ENCODE results near the gene HMGCR. TPM values are rescaled to one million over a fixed set of nuclear protein-coding genes. Genes with fewer than 3 reads are reported as not detected.
"Not testable (repeated sequence)": the region's sequence is repeated elsewhere in the genome, so short reads cannot be mapped to it uniquely, and the experiment has no call there.

The HMGCR gene
- total RNA-seq = 100 to 1,000 TPM in 3 of 9 donors, 10 to 100 TPM in 6; 34.4 to 793 (median 69.7) TPM
- 100 to 1,000 TPM in 1 of 3 donors, 10 to 100 TPM in 1, 1 to 10 TPM in 1; 7.0 to 234 (median 25.5) TPM for polyA plus RNA-seq
- long read RNA-seq, donor 1, full-length matches to known transcripts = 239 of 571 reads
- long read RNA-seq, donor 1, partial matches to known transcripts = 319 of 571 reads
- long read RNA-seq, donor 1, other reads (novel, unspliced or antisense) = 13 of 571 reads
- long read RNA-seq, donor 2, full-length matches to known transcripts = 306 of 1,132 reads
- long read RNA-seq, donor 2, partial matches to known transcripts = 820 of 1,132 reads
- long read RNA-seq, donor 2, other reads (novel, unspliced or antisense) = 6 of 1,132 reads
- long read RNA-seq, donor 3, full-length matches to known transcripts = 168 of 608 reads
- long read RNA-seq, donor 3, partial matches to known transcripts = 422 of 608 reads
- long read RNA-seq, donor 3, other reads (novel, unspliced or antisense) = 18 of 608 reads
- long read RNA-seq, donor 4, full-length matches to known transcripts = 16 of 23 reads
- long read RNA-seq, donor 4, partial matches to known transcripts = 3 of 23 reads
- long read RNA-seq, donor 4, other reads (novel, unspliced or antisense) = 4 of 23 reads
- long read RNA-seq, donor 5, full-length matches to known transcripts = 110 of 126 reads
- long read RNA-seq, donor 5, partial matches to known transcripts = 6 of 126 reads
- long read RNA-seq, donor 5, other reads (novel, unspliced or antisense) = 10 of 126 reads
- long read RNA-seq, donor 6, full-length matches to known transcripts = 2 of 7 reads
- long read RNA-seq, donor 6, partial matches to known transcripts = 5 of 7 reads
- long read RNA-seq, donor 6, other reads (novel, unspliced or antisense) = 0 of 7 reads
- long read RNA-seq, donor 7, full-length matches to known transcripts = 97 of 532 reads
- long read RNA-seq, donor 7, partial matches to known transcripts = 435 of 532 reads
- long read RNA-seq, donor 7, other reads (novel, unspliced or antisense) = 0 of 532 reads
- long read RNA-seq, donor 8, full-length matches to known transcripts = 304 of 1,200 reads
- long read RNA-seq, donor 8, partial matches to known transcripts = 878 of 1,200 reads
- long read RNA-seq, donor 8, other reads (novel, unspliced or antisense) = 18 of 1,200 reads
- long read RNA-seq, donor 9, full-length matches to known transcripts = 192 of 449 reads
- long read RNA-seq, donor 9, partial matches to known transcripts = 257 of 449 reads
- long read RNA-seq, donor 9, other reads (novel, unspliced or antisense) = 0 of 449 reads
- long read RNA-seq, donor 10, full-length matches to known transcripts = 101 of 372 reads
- long read RNA-seq, donor 10, partial matches to known transcripts = 271 of 372 reads
- long read RNA-seq, donor 10, other reads (novel, unspliced or antisense) = 0 of 372 reads

- WGBS, 4 donors = 0% methylated on average over 26 to 56 of the region's 56 CpGs
- H3K4me3 ChIP-seq = peak within 1 kb of the TSS; percentile 38 to 98 (median 84)
- peak; percentile 77 to 94 for TF ChIP-seq POLR2A (IDR thresholded peaks at IDR 0.05)
- peak in 4 of 6 experiments; percentile 1 to 60 (median 31) for TF ChIP-seq CTCF (IDR thresholded peaks at IDR 0.05)
- no peaks in the 10 kb centered on the region for H3K36me3 ChIP-seq (replicated peaks in 1 of 2)
- DNase-seq = peak; percentile 98 to 100 (median 100)
- no peaks in the 10 kb centered on the region for H3K27me3 ChIP-seq
- peaks cover 0 to 42% of the 10 kb centered on the region in 2 donors for H3K4me1 ChIP-seq (replicated peaks in 1 of 2)
- intact Hi-C loops (cut with DNase I) = no loop called here
- no peaks in the 10 kb centered on the region for H3K9me3 ChIP-seq (replicated peaks in 1 of 3)
- peak within 1 kb of the TSS; percentile 70 to 97 (median 94) for H3K27ac ChIP-seq
These were observed at the start of gene HMGCR for GRCh38 chr5:75336615-75337336. Gene HMGCR, plus strand, starts transcription at chr5:75337220. Its CDS starts 5,386 bp downstream, at chr5:75342606.

GRCh38 chr5:75291844-75292243 lies 45.2 kb upstream of the HMGCR start:
- H3K9me3 ChIP-seq (replicated peaks in 1 of 3); H3K27ac ChIP-seq; H3K4me1 ChIP-seq (replicated peaks in 1 of 2); intact Hi-C loops (cut with DNase I); DNase-seq; H3K4me3 ChIP-seq; H3K36me3 ChIP-seq (replicated peaks in 1 of 2); H3K27me3 ChIP-seq: not testable (repeated sequence)
- WGBS, 4 donors = 82 to 94% (median 85%) methylated on average over 3 of the region's 3 CpGs

GRCh38 chr5:75300084-75300483 lies 36.9 kb upstream of the HMGCR start:
- intact Hi-C loops (cut with DNase I) = no loop called here
- no peaks in the 10 kb centered on the region for H3K27me3 ChIP-seq
- no peak for TF ChIP-seq POLR2A (IDR thresholded peaks at IDR 0.05)
- TF ChIP-seq CTCF (IDR thresholded peaks at IDR 0.05) = no peak
- H3K36me3 ChIP-seq (replicated peaks in 1 of 2) = no peaks in the 10 kb centered on the region
- DNase-seq = no peak
- H3K27ac ChIP-seq = no peak overlapping the region
- no peaks in the 10 kb centered on the region for H3K9me3 ChIP-seq (replicated peaks in 1 of 3)
- H3K4me1 ChIP-seq (replicated peaks in 1 of 2) = no peaks in the 10 kb centered on the region
- H3K4me3 ChIP-seq = no peak overlapping the region

GRCh38 chr5:75303419-75303818 lies 33.6 kb upstream of the HMGCR start:
- Histone ChIP-seq H3K27ac (no peak overlapping the region), H3K9me3 (replicated peaks in 1 of 3) (no peaks in the 10 kb centered on the region), H3K4me3 (no peak overlapping the region), H3K27me3 (no peaks in the 10 kb centered on the region), H3K36me3 (replicated peaks in 1 of 2) (no peaks in the 10 kb centered on the region), H3K4me1 (replicated peaks in 1 of 2) (peaks cover 0 to 5% of the 10 kb centered on the region in 2 donors)
- WGBS, 4 donors = 79 to 92% (median 84%) methylated on average over 4 of the region's 4 CpGs
- TF ChIP-seq POLR2A (IDR thresholded peaks at IDR 0.05) (no peak), CTCF (IDR thresholded peaks at IDR 0.05) (no peak)
- intact Hi-C loops (cut with DNase I) = no loop called here
- DNase-seq = no peak

GRCh38 chr5:75304486-75304885 lies 32.5 kb upstream of the HMGCR start:
- DNase-seq; intact Hi-C loops (cut with DNase I): not testable (repeated sequence)

More at GRCh38 chr5:75304486-75304885, 32.5 kb upstream of the HMGCR start:
- H3K27ac ChIP-seq; H3K36me3 ChIP-seq (replicated peaks in 1 of 2); H3K4me1 ChIP-seq (replicated peaks in 1 of 2); H3K4me3 ChIP-seq; H3K9me3 ChIP-seq (replicated peaks in 1 of 3); H3K27me3 ChIP-seq: not testable (repeated sequence)
- 90 to 95% (median 92%) methylated on average over 11 of the region's 11 CpGs for WGBS, 4 donors

Data from adrenal gland (tissue), 19 donors.